PC-9 (cell line): ENCODE measurements around the gene GPR153. TPM values are rescaled to one million over a fixed set of nuclear protein-coding genes. Genes with fewer than 3 reads are reported as not detected.

Experiments
- BruUV-seq: library from RNA; stranded (reverse); fragments of 400-500 nt; replicated peaks from 2 replicates; lab custom pipeline; 2021; lab: Mats Ljungman, UMichigan
- CTCF ChIA-PET: fragments of 300-600 bp; sonication (Branson Sonifier 250); formaldehyde crosslinking; loops from one replicate; lab custom pipeline; 2022; ENCODE audit warnings: antibody characterized with exemption; lab: Charles Lee
- POLR2A ChIA-PET: fragments of 300-600 bp; sonication (Branson Sonifier 250); formaldehyde crosslinking; loops from one replicate; lab custom pipeline; 2022; ENCODE audit warnings: antibody characterized with exemption; ENCODE audit not compliant: unreplicated experiment; lab: Charles Lee
- DNase-seq, 2 experiments: peaks; one replicate each; pipeline versions ENCODE4 v3.0.0 to v3.0.0-alpha.2; 2015 to 2022; ENCODE audit warnings: mixed read lengths in 1 of 2
- H2AFZ ChIP-seq: fragments of 200-600 bp; sonication (generic); 2 replicates; pipeline ENCODE4 v1.8.1; 2017; ENCODE audit warnings: antibody characterized with exemption
- H3F3A ChIP-seq: fragments of 200-600 bp; sonication (generic); 2 replicates; pipeline ENCODE4 v1.8.1; 2017; ENCODE audit warnings: antibody characterized with exemption, mild to moderate bottlenecking, low read depth; ENCODE audit not compliant: insufficient read depth
- H3K27ac ChIP-seq: fragments of 200-600 bp; sonication (generic); 2 replicates; pipeline ENCODE4 v1.6.1; 2016; ENCODE audit warnings: mixed run types
- H3K27me3 ChIP-seq: fragments of 200-600 bp; sonication (generic); 2 replicates; pipeline ENCODE4 v1.6.1; 2016; ENCODE audit warnings: low read depth, mixed run types; ENCODE audit not compliant: insufficient read depth
- H3K36me3 ChIP-seq: fragments of 200-600 bp; sonication (generic); 2 replicates; pipeline ENCODE4 v1.6.1; 2016; ENCODE audit warnings: low read depth, mixed run types
- H3K4me1 ChIP-seq: fragments of 200-600 bp; sonication (generic); replicated peaks from 2 replicates; pipeline ENCODE4 v1.6.1; 2016; ENCODE audit warnings: mixed run types; ENCODE audit not compliant: insufficient read depth
- H3K4me2 ChIP-seq: fragments of 200-600 bp; sonication (generic); 2 replicates; pipeline ENCODE4 v1.6.1; 2017; ENCODE audit warnings: mixed run types
- H3K4me3 ChIP-seq: fragments of 200-600 bp; sonication (generic); 2 replicates; pipeline ENCODE4 v1.6.1; 2016; ENCODE audit warnings: mixed run types
- H3K79me2 ChIP-seq: fragments of 200-600 bp; sonication (generic); 2 replicates; pipeline ENCODE4 v1.6.1; 2017; ENCODE audit warnings: low read depth, mixed run types
- H3K9me2 ChIP-seq: fragments of 200-600 bp; sonication (generic); 2 replicates; pipeline ENCODE4 v1.8.1; 2017; ENCODE audit warnings: mild to moderate bottlenecking; ENCODE audit not compliant: insufficient read depth
- H3K9me3 ChIP-seq: fragments of 200-600 bp; sonication (generic); 2 replicates; pipeline ENCODE4 v1.8.1; 2016; ENCODE audit warnings: low read depth; ENCODE audit not compliant: insufficient read depth
- H4K20me1 ChIP-seq: fragments of 200-600 bp; sonication (generic); 2 replicates; pipeline ENCODE4 v1.8.1; 2017; ENCODE audit not compliant: insufficient read depth
- CTCF ChIP-seq: fragments of 200-600 bp; sonication (generic); conservative IDR thresholded peaks from 2 replicates; pipeline ENCODE4 v1.6.1; 2017; ENCODE audit warnings: mixed run types, antibody characterized with exemption, mild to moderate bottlenecking, moderate library complexity
- EZH2 ChIP-seq: fragments of 200-600 bp; sonication (generic); IDR thresholded peaks from 2 replicates; pipeline ENCODE4 v1.8.0; 2017; ENCODE audit warnings: antibody characterized with exemption, low read depth
- intact Hi-C: fragments of 100-400 bp; cut with micrococcal nuclease; formaldehyde crosslinking; loops from one replicate; pipeline ENCODE4 v1.10.0; 2022; ENCODE audit not compliant: unreplicated experiment
- total RNA-seq: library from RNA; stranded (reverse); gene quantifications from 2 replicates; pipeline ENCODE4 v1.2.3, GENCODE V29; 2021

Gene GPR153
- total RNA-seq, 1 experiment from 2014 or later: 8.0 TPM

DNA sequence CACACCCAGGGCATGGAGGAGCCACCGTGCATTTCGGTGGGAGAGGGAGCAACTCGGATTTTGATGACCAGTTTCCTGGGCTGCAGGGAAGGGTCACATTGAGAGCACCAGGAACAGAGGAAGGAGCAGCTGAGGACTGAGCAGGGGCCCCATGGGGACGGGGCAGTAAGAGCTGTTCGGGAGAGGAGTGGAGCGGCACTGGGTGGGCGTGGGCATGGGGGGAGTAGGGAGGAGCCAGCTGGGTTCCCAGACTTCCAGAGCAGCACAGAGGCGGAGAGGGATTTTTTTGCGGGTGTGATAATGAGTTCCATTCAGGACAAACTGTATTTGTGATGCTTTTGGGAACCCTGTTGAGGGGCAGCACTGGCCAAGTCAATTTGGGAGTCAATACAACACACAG lies 17.4 kb upstream of the GPR153 start:
- Histone ChIP-seq H3K27me3 (no peaks in the 10 kb centered on the region), H3K79me2 (no peaks in the 10 kb centered on the region), H3K27ac (no peak overlapping the region), H3K9me2 (no peaks in the 10 kb centered on the region), H3K36me3 (no peaks in the 10 kb centered on the region), H3K4me1 (no peaks in the 10 kb centered on the region), H3K9me3 (no peaks in the 10 kb centered on the region), H3F3A (no peaks in the 10 kb centered on the region), H2AFZ (no peak overlapping the region), H4K20me1 (no peaks in the 10 kb centered on the region), H3K4me3 (no peak overlapping the region), H3K4me2 (no peak overlapping the region)
- BruUV-seq: no TSS peak
- CTCF ChIA-PET: no interaction called here
- intact Hi-C loops: no loop called here
- TF ChIP-seq EZH2: no peak
- no peak for TF ChIP-seq CTCF
- POLR2A ChIA-PET: no interaction called here
- DNase-seq: no peak

GRCh38 chr1:6276811-6277555 lies 16.1 kb upstream of the GPR153 start:
- POLR2A ChIA-PET: no interaction called here
- H2AFZ ChIP-seq: no peak overlapping the region
- no peak for DNase-seq
- no peak overlapping the region for H3K4me3 ChIP-seq
- no TSS peak for BruUV-seq
- no peaks in the 10 kb centered on the region for H4K20me1 ChIP-seq
- H3K9me2 ChIP-seq: no peaks in the 10 kb centered on the region
- no peak overlapping the region for H3K27ac ChIP-seq
- H3K79me2 ChIP-seq: no peaks in the 10 kb centered on the region
- intact Hi-C loops: no loop called here
- H3F3A ChIP-seq: no peaks in the 10 kb centered on the region
- no peaks in the 10 kb centered on the region for H3K4me1 ChIP-seq
- H3K9me3 ChIP-seq: no peaks in the 10 kb centered on the region
- no peaks in the 10 kb centered on the region for H3K36me3 ChIP-seq
- no peak overlapping the region for H3K4me2 ChIP-seq
- CTCF ChIA-PET: no interaction called here
- H3K27me3 ChIP-seq: no peaks in the 10 kb centered on the region
- TF ChIP-seq CTCF: no peak
- TF ChIP-seq EZH2: no peak

DNA sequence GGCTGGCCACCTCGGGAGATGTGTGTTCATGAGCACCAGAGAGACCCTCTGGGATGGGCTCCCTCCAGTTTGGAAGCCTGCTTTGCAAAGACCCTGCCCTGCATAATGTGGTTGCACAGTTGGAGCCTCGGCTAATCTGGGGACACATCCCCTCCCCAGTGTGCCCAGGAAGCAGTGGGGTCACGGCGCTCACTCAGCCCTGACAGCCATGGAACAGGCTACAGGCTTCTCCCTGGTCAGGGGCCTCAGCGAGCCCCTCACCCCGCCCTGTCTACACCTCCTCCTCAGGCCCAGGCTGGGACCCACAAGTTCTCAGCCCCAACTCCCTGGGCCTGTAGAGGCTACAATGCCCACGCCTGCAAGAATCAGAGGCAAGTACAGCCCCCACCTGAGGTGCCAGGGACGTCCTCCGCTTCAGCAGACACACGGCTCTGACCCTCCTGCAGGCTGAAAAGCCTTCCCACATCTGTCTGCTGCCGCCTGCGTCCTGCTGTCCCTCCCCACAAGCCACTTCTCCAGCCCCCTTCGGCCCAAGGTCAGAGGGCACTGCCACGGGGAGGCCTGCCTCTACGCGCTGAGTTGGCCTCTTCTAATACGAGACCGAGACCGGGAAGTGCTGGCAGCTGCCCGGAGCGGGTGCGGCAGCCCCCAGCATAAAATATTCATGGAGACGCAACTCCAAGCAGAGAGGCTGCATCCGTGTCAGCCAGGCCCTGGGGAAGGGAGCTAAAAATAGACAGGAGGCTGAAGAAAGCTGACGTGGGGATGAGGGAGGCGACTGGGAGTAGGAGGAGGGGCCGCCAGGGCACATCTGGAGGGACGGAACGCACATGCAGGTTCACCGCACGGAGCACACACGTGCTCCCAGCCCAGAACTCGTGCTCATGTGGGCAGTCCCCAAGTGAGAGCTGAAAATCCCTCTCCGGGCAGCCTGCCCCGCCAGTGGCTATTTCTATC lies 15.2 kb upstream of the GPR153 start:
- no peaks in the 10 kb centered on the region for H4K20me1 ChIP-seq
- no peaks in the 10 kb centered on the region for H3F3A ChIP-seq
- H3K27me3 ChIP-seq: no peaks in the 10 kb centered on the region
- H3K27ac ChIP-seq: no peak overlapping the region
- ChIA-PET POLR2A (no interaction called here), CTCF (interaction anchor here (0.5 kb wide), 1 partner anchor 59 kb away, joined by 8 read pairs; no protein-coding TSS in a partner anchor)
- no peak for TF ChIP-seq EZH2
- no peak for TF ChIP-seq CTCF
- no peaks in the 10 kb centered on the region for H3K36me3 ChIP-seq
- no TSS peak for BruUV-seq
- H3K79me2 ChIP-seq: no peaks in the 10 kb centered on the region
- H3K4me2 ChIP-seq: no peak overlapping the region
- intact Hi-C loops: no loop called here
- H2AFZ ChIP-seq: no peak overlapping the region
- H3K9me3 ChIP-seq: no peaks in the 10 kb centered on the region
- no peak overlapping the region for H3K4me3 ChIP-seq
- no peak for DNase-seq
- H3K9me2 ChIP-seq: no peaks in the 10 kb centered on the region
- no peaks in the 10 kb centered on the region for H3K4me1 ChIP-seq
